T-helper 1 cell treated with Interleukin-12 subunit alpha and Interleukin-12 subunit beta and Interleukin-4 antibody, amounts not matched to agents 30 ng/mL and 1 ng/mL, for 36 hours (primary cell): ENCODE results near the gene DAD1. TPM values are rescaled to one million over a fixed set of nuclear protein-coding genes. Genes with fewer than 3 reads are reported as not detected.

Experiments
- intact Hi-C: fragments of 100-400 bp; cut with micrococcal nuclease; formaldehyde crosslinking; loops from one replicate; pipeline ENCODE4 v1.15.1; 2024
- total RNA-seq: library from RNA; stranded (reverse); gene quantifications from 2 replicates; pipeline ENCODE4 v1.2.3, GENCODE V29; 2022

The DAD1 gene
- total RNA-seq, 1 donor from 2014 or later: 190 TPM

DNA sequence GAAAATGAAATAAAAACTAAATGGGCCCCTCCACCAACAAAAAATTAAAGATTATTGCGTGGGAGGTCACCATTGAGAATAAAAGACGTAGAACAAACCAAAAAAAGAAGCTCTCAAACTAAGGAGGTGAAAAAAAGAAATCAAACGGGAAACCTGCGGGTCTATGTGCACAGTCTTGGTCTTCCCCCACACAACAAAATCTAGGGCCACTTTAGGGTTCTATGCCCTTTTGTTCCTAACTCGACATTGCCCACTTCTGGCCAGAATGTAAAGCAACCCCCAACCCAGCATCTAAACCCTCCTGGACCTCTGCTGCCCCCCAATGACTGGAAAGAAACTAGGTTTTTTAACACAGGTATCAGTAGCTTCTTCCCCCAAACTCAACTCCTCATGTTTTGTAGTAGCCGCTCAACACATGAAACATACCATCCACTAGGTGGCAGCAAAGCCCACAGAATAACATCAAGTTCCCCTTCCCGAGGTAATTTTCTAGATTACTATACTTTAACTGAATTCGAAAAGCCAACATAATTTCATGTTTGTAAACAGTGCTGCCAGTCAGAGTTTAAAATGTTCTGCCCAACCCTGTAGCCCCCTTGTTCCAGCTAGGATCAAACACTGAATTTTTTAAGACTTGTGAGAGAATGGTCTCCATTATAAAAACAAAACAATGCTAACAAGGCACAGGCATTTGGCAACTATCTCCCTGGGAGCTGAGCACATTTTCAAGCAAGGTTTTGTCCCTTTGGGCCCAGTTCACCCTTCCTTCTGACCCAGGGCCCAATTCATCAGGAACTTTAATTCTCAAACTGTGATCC is 18.7 kb downstream of the DAD1 start:
- intact Hi-C loops: loop anchor here (1.0 to 5.0 kb wide), 30 partner anchors 9 to 821 kb away; partner anchors contain the start of genes ABHD4, DAD1, LRP10 and OXA1L

DNA sequence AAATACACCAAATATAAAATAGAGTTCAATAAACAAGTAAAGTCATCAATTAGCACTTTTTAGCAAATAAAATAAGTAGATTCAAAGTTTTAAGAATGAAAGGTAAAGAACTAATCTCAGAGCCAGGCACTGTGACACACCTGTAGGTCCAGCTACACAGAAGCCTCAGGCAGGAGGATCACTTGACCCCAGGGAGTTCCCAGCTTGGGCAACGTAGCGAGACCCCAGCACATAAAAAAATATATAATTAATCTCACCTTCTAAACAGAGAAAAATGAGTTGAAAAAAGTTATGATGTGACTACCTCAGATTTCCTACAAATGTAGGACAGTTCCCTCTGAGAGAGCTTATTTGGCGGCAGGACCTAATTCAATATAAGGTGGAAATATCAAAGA is 19.3 kb downstream of the DAD1 start:
- intact Hi-C loops: loop anchor here (1.0 to 10.0 kb wide), 31 partner anchors 8 to 1185 kb away; partner anchors contain the start of genes ABHD4, DAD1, LRP10 and OXA1L

DNA sequence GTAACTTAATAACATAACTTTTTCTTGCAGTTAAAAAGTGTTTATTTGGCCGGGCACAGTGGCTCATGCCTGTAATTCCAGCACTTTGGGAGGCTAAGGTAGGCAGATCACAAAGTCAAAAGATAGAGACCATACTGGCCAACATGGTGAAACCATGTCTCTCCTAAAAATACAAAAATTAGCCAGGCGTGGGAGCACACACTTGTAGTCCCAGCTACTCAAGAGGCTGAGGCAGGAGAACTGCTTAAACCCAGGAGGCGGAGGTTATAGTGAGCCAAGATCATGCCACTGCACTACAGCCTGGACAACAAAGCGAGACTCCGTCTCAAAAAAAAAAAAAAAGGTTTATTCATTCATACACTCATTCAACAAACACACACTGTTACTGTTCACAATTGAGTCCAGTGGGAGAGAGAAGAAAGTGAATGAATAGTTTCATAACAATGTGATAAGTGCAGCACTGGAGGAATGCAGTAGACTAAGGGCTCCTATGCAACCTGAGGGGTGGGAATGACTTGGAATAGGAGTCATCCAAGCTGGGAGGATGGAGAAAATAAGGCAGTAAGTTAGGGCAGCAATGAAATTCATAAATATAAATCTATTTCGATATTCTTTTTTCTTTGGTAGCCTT is 19.8 kb downstream of the DAD1 start:
- intact Hi-C loops: loop anchor here (10.0 kb wide), 1 partner anchor 1184 kb away; the partner anchor contains the start of gene SUPT16H

DNA sequence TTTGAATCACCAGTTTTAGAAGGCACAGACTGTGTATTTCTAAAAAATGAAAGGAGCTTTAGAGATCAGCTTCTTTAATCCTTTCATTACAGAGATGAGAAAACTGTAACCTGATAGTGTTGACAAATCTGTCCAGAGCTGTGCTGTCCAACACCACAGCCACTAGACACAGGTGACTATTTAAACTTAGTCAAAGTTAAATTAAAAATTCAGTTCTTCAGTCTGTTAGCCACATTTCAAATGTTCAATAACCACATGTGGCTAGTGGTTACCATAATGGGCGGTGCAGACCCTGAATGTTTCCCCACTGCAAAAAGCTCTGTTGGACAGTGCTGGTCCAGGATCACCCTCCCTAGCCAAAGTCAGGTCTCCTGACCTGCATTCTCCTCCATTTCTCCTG is 21.6 kb downstream of the DAD1 start:
- intact Hi-C loops: loop anchor here (10.0 kb wide), 1 partner anchor 1183 kb away; the partner anchor contains the start of gene SUPT16H

DNA sequence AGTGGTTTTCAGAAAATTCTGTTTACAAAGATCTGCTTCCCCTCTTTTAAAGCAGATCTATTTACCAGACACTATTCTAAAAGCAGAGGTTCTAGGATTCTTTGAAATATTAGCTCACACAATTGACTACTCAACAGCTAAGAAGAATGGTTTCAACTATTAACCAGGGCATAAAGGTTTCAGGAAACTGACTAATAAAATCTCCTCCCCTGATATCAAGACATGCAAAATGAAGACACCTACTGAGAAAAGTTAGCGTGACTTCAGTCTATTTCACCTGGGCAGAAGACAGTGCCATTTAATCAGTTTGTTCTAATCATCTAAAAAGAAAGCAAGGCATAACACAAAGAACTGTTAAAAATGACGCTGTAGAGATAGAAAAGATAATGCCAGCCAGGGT is 22.2 kb downstream of the DAD1 start:
- intact Hi-C loops: loop anchor here (10.0 kb wide), 1 partner anchor 1182 kb away; the partner anchor contains the start of gene SUPT16H

DNA sequence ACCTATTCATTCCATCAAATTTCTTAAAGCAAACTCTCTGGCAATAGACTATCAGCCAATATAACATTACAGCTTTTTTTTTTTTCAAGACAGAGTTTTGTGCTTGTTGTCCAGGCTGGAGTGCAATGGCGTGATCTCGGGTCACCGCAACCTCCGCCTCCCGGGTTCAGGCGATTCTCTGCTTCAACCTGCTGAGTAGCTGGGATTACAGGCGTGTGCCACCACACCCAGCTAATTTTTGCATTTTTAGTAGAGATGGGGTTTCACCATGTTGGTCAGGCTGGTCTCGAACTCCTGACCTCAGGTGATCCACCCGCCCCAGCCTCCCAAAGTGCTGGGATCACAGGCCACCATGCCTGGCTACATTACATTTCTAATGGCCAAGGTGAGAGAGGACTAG is 22.8 kb downstream of the DAD1 start:
- intact Hi-C loops: loop anchor here (10.0 kb wide), 1 partner anchor 1181 kb away; the partner anchor contains the start of gene SUPT16H

DNA sequence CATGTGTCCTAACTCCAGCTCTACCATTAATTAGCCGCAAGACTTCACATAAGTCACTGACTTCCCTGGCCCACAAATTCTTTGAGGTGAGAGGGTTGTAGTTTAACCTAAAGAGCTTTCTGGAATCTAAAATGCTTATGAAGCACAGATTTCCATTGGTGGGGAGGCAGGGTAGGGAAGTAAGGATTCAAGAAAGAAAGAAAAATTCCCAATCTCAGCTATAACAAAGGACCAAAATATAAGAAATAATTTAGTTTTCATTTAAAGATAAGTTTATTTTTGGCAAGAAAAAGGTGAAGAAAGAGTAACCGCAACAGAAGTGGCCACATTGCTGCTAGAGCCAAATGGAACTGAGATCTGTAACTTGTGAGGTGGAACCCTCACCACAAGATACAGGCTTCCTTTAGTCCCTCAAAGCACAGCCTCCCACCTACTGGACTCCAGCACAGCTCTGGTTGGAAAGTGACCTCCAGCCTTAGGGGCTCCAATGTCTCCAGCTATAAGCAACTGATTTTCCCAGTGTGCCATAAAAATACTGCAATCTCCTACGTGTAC is 23.6 kb downstream of the DAD1 start:
- intact Hi-C loops: loop anchor here (10.0 kb wide), 1 partner anchor 1181 kb away; the partner anchor contains the start of gene SUPT16H

DNA sequence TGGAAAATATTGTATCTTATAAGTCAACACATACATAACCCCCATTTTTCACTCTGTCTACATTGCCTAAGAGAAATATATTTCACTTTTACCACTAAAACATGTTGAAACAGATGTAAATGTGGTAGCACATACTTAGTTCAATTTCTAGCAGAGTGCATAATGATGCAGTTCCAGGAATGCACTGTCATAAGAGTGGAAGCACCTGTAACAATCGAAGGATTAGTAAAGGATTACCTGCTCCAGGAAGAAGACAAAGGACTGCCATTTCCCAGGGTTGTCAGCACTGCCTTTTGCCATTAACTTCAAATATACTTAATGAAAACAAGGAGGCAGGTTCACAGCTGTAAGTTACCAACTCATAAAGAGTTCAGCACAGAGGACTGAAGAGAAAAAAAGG is 24.6 kb downstream of the DAD1 start:
- intact Hi-C loops: loop anchor here (10.0 kb wide), 1 partner anchor 1180 kb away; the partner anchor contains the start of gene SUPT16H

DNA sequence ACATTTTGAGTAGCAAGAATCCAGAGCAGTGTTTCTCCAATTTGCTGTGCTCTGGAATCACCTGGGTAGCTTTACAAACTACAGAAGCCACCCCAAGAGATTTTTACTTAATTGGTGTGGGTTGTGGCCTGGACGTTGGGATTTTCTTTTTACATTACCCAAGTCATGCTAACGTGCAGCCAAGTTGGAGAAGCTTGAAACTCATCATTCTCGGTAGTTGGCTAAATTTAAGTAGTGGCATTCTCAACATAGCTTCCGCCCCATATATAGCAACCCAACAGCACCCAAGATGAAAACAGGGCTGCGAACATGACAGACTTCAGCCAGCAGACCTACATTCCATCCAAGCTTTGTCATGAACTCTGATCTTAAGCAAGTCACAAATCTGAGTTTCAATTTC is 25.0 kb downstream of the DAD1 start:
- intact Hi-C loops: loop anchor here (10.0 kb wide), 1 partner anchor 1179 kb away; the partner anchor contains the start of gene SUPT16H

DNA sequence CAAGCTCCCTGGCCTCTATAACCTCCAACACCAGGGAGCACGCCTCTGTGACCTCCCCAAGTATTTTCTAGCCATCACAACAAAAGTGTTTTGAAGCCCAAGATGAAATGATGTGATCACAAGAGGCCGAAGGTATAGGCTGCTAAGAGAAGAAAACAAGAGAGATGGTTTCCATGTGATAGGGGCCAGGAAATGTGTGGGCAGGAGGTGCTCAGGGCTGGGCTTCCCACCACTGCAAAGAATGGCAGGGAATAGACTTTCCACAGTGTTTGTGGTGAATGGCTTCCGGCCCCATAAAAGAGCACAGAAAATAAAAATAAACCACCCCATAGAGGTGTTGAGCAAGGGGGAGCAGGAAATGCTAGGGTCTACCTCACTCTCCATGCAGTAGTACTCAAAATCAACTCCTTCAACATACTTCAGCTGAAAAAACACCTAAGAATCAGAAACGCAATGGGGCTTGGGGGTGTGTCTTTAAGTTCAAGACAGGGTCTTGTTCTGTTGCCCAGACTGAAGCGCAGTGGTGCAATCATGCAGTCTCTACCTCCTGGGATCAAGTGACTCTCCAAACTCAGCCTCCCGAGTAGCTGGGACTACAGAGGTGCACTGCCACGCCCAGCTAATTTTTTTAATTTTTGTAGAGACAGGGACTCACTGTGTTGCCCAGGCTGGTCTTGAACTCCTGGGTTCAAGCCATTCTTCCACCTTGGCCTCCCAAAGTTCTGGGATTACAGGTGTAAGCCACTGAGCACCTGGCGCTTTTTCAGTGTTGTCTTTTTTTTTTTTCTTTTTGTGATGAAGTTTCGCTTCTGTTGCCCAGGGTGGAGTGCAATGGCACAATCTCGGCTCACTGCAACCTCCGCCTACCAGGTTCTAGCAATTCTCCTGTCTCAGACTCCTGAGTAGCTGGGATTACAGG is 27.1 kb downstream of the DAD1 start:
- intact Hi-C loops: loop anchor here (1.0 to 10.0 kb wide), 3 partner anchors 8 to 1177 kb away; partner anchors contain the start of genes DAD1 and SUPT16H

DNA sequence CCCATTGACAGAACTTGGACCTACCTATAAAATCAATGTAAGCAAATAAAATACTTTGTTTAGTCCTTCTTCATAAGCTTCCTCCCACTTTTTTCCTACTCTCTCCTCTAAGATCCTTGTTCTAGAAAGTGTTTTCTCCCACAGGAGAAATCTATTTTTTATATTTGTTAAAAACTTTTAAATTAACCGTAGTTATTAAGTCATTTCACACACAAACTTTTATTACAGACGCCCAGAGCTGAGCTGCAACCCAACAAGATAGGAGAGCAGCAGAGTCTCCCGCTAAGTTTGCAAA is 27.7 kb downstream of the DAD1 start:
- intact Hi-C loops: loop anchor here (1.0 to 10.0 kb wide), 3 partner anchors 9 to 1177 kb away; partner anchors contain the start of genes DAD1 and SUPT16H

DNA sequence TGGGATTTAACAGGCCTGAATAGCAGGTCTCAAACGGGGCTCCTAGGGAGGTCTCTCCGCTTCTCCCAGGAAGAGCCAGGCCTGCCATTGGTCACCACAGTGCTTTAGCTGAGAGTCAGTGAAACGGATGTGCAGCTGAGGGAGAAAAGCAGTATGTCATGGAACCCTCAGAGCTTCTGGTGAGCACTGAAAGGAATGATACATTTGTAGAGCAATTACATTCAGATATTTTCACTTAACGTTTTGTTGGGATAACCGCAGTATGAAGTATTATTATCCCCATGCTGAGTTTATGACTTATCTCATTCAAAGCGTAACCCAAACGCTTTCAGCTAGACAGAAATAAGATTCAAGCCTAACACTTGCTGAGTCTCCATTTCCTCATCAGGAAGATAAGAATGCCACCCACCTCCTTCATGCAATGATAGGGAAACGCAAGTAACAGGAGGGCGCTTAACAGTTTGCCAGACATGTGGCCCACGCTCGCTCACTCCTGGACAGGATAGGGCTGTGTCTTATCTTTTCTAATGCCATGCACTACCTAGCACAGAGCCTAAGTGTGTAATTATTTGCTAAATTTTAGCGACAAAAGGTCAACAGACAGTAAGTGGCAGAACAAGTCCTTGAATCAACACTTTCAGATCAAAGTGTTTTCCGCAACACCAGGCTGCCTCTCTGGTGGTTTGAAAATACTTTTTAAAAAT is 28.2 kb downstream of the DAD1 start:
- intact Hi-C loops: loop anchor here (1.0 to 10.0 kb wide), 3 partner anchors 9 to 1176 kb away; partner anchors contain the start of genes DAD1 and SUPT16H

DNA sequence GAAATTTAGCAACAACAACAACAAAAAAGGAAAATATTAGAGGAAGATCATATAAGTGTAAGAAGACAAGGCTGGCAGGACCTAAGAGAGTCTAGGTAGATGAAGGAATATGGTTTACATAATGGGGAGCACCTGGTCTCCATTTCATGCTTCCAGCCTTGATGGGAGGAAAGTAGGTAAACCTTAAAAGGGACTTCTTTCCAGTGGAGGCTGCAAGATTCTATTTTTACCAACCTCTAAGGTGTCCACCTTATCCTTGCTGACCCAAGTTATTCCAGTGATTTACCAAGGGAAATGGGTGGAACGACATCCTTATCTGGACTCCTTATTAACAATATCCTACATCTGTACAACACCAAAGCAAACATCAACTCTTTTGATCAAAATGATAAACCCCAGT is 30.0 kb downstream of the DAD1 start:
- intact Hi-C loops: loop anchor here (5.0 to 10.0 kb wide), 5 partner anchors 174 to 1294 kb away; partner anchors contain the start of genes BCL2L2, CDH24, HNRNPC and PPP1R3E

DNA sequence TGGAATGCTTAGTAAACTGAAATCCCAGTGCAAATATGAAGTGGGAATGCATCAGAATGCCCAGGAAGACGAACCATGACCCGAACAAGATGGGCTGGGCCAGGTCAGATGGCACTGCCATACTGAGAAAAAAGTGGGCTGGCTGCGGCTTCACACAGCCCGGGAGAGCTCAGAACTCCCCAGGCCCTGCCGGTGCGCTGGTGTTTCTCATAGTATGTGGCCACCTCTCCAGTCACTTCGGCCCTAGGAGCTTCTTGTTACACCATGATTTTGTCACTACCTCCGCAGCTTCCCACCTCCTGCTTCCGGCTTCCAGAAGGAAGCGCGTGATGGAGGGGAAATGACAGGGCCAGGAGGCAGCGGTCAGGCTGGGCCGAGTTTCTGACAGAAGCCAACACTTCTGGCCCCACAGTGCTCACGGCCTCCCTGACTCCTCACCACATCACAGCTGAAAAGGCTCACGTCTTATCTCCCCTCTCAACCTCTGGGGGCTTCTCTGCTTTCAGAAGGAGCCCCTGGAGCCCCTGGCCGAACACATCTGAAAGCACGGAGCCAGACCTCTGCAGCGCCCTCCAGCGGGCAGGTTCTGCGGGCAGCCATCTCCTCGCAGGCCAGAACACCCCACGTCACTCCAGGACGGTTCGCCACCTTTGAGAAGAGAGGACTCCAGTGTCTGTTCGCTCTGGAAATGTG is 30.7 kb downstream of the DAD1 start:
- intact Hi-C loops: loop anchor here (5.0 to 10.0 kb wide), 5 partner anchors 174 to 1294 kb away; partner anchors contain the start of genes BCL2L2, CDH24, HNRNPC and PPP1R3E

DNA sequence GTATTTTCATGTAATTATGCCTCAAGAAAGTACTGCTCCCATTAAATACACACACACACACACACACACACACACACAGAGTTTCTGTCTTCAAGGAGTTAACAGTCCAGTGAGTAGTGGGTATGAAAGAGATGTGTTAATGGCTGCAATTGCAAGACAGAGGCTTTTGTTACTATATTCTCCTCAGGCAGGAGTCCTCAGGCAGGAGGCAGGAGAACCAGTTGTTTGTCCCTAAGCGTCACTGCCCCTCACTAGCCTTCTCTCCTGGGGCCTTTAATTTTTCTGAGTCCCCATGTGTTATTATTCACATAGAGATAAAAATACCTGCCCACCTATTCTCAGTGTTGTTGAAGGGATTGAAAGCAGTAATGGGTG is 31.2 kb downstream of the DAD1 start:
- intact Hi-C loops: loop anchor here (1.0 to 10.0 kb wide), 19 partner anchors 12 to 1293 kb away; partner anchors contain the start of genes BCL2L2, CDH24, HNRNPC and PPP1R3E

DNA sequence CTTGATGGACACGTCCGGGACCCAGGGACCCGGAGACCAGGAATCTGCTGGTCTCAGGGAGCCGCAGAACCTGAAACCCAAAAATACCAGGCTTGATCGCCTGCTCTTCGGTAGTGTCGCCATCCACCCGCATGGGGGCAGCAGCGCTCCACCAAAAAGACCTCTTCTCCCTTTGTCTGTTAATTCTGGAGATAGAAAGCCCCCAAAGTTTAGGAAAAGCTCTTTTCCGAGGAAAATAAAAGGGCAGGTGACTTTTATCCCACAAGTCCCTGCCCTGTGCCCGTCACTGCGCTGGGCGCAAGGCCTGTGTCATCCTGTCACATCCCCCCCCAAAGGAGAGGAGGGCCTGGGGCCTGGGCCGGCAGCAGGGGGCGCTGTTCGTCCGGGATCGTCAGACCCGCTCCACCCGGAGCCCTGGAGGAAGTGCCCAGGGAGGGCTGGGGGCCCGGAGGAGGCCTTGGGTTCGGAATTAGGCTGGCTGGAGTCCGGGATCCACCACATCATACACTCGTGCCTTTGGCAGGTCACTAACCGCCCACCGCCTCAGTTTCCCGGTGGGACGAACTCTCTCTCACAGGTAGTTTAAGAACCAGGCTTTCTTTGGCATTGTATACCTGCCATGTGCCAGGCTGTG is 31.9 kb downstream of the DAD1 start:
- intact Hi-C loops: loop anchor here (1.0 to 10.0 kb wide), 26 partner anchors 13 to 1292 kb away; partner anchors contain the start of genes BCL2L2, CDH24, DAD1 and HNRNPC

DNA sequence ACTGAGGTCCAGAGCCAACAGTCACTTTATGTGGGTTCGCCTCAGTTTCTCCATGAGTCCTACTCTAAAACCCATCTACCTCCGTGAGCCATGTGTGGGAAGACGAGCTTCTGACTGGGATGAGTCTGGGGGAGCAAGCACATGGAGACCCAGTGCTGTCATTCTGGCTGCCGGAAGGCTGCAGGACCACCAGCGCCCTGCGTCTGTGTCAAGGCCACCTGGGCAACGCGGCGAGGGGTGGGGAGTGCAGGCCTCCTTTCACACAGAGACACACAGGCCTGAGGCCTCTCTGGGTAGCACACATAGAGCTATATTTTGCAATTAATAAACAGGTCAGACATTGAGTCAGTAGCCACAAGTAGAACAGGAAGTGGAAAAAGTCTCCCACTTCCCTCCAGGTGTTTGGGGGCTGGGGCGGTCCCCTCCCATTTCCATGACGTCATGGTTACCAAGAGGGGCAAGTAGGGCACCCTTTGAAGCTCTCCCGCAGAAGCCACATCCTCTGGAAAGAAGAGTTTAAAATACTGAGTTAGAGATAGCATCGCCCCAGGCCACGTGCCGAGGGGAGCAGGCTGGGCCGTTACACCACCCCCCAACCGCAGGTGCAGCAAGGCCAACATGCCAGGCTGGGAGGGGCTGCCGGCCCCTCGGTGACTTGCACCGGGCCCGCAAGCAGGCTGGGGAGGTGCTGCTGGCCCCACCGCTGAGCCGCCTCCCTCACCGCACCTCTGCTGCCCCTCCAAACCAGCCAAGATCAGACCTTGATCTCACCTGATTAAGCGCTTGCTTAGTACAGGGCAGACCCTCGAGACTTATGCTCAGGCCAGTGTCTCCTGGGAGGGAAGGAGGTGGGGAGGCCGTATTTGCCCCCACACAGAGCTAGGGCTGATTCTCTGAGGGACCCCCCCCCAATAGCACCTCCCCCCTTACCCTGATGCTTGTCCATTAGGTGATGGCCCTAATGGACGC is 32.7 kb downstream of the DAD1 start:
- intact Hi-C loops: loop anchor here (1.0 to 10.0 kb wide), 20 partner anchors 33 to 1292 kb away; partner anchors contain the start of genes BCL2L2, CDH24, DAD1 and HNRNPC
